Measurements from ENCODE around the gene TBC1D17. TPM values are rescaled to one million over a fixed set of nuclear protein-coding genes. Genes with fewer than 3 reads are reported as not detected.
A peak's percentile ranks its signal among the peaks of the same experiment; 100 is the strongest.

The TBC1D17 gene
- total and polyA plus RNA-seq, 2 of the 13 experiments (the other 11 are each of a cell fraction or from before 2014, with no cell fraction given), result 9.7 to 16.9 TPM

DNA sequence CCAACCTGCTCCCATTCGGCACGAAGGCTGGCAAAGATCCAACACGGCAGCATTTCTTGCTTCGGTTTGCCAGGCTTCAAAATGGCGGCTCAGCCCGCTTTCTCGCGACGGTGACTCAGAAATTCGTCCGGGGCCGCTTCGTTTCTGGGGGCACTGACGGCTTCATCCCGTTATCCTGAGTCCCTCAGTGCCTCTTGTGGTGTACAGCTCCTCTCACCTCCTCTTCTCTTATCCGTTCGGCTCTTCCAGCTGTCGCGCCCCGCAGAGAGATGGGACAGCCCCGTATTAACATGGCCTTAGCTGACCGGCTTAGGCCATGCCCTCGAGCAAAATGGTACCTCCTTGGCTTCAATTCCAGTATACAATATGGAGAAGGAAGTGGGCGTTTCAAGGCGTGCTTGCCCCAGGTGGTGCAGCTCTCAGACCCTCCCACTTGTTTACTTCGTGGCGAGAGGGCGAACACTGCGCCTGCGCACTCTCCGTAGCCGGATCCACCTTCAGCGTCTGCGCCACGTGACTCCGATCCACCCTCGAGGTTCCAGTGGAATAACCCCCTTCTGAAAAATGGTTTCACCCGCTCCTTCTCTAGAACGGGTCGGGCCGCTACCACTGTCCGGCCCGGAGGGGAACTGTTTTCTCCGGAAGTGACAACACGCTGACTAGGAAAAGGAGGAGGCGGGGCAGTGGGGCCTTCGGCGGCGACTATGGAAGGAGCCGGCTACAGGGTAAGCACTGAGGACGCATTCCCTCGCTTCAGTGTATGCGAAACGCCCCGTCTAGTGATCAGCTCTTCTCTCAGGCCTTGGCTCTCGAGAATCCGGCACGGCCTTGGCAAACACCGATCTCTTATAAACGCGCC is at the start of gene TBC1D17, which contains the start of gene AKT1S1 (continued):
- TF ChIP-seq, protein P1, sequence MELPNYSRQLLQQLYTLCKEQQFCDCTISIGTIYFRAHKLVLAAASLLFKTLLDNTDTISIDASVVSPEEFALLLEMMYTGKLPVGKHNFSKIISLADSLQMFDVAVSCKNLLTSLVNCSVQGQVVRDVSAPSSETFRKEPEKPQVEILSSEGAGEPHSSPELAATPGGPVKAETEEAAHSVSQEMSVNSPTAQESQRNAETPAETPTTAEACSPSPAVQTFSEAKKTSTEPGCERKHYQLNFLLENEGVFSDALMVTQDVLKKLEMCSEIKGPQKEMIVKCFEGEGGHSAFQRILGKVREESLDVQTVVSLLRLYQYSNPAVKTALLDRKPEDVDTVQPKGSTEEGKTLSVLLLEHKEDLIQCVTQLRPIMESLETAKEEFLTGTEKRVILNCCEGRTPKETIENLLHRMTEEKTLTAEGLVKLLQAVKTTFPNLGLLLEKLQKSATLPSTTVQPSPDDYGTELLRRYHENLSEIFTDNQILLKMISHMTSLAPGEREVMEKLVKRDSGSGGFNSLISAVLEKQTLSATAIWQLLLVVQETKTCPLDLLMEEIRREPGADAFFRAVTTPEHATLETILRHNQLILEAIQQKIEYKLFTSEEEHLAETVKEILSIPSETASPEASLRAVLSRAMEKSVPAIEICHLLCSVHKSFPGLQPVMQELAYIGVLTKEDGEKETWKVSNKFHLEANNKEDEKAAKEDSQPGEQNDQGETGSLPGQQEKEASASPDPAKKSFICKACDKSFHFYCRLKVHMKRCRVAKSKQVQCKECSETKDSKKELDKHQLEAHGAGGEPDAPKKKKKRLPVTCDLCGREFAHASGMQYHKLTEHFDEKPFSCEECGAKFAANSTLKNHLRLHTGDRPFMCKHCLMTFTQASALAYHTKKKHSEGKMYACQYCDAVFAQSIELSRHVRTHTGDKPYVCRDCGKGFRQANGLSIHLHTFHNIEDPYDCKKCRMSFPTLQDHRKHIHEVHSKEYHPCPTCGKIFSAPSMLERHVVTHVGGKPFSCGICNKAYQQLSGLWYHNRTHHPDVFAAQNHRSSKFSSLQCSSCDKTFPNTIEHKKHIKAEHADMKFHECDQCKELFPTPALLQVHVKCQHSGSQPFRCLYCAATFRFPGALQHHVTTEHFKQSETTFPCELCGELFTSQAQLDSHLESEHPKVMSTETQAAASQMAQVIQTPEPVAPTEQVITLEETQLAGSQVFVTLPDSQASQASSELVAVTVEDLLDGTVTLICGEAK (IDR thresholded peaks at IDR 0.05), result no peak; the same call in 1 of the 2 replicates
- TF ChIP-seq, protein P1 (CRISPR knock-in tag; IDR thresholded peaks at IDR 0.05), result peak; percentile 63; the same call in 1 of the 2 replicates
- TF ChIP-seq NFYB (CRISPR knock-in tag; IDR thresholded peaks at IDR 0.05), result peak; percentile 39; the same call in 1 of the 2 replicates
- no peak for TF ChIP-seq ZNF367 (CRISPR knock-in tag; IDR thresholded peaks at IDR 0.05; ENCODE audit: borderline replicate concordance)
- TF ChIP-seq, protein P2, sequence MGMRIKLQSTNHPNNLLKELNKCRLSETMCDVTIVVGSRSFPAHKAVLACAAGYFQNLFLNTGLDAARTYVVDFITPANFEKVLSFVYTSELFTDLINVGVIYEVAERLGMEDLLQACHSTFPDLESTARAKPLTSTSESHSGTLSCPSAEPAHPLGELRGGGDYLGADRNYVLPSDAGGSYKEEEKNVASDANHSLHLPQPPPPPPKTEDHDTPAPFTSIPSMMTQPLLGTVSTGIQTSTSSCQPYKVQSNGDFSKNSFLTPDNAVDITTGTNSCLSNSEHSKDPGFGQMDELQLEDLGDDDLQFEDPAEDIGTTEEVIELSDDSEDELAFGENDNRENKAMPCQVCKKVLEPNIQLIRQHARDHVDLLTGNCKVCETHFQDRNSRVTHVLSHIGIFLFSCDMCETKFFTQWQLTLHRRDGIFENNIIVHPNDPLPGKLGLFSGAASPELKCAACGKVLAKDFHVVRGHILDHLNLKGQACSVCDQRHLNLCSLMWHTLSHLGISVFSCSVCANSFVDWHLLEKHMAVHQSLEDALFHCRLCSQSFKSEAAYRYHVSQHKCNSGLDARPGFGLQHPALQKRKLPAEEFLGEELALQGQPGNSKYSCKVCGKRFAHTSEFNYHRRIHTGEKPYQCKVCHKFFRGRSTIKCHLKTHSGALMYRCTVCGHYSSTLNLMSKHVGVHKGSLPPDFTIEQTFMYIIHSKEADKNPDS (CRISPR knock-in tag; IDR thresholded peaks at IDR 0.05), result no peak
- no peak; the same call in 1 of the 2 replicates for TF ChIP-seq ZNF83 (CRISPR knock-in tag; IDR thresholded peaks at IDR 0.05; ENCODE audit: borderline replicate concordance)
- no peak for TF ChIP-seq ZNF768 (CRISPR knock-in tag; IDR thresholded peaks at IDR 0.05)
- no peak for TF ChIP-seq MLLT10 (CRISPR knock-in tag; IDR thresholded peaks at IDR 0.05)
- 0 out of 2 replicates have a peak, but pooled peaks have one; percentile 6 for TF ChIP-seq CEBPG (CRISPR knock-in tag; IDR thresholded peaks at IDR 0.05)
- TF ChIP-seq HNRNPL (IDR thresholded peaks at IDR 0.05; ENCODE audit: low read depth, low read length), result no peak
- TF ChIP-seq, protein P3, sequence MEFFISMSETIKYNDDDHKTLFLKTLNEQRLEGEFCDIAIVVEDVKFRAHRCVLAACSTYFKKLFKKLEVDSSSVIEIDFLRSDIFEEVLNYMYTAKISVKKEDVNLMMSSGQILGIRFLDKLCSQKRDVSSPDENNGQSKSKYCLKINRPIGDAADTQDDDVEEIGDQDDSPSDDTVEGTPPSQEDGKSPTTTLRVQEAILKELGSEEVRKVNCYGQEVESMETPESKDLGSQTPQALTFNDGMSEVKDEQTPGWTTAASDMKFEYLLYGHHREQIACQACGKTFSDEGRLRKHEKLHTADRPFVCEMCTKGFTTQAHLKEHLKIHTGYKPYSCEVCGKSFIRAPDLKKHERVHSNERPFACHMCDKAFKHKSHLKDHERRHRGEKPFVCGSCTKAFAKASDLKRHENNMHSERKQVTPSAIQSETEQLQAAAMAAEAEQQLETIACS (CRISPR knock-in tag; IDR thresholded peaks at IDR 0.05), result no peak
- TF ChIP-seq HNF4G (IDR thresholded peaks at IDR 0.05; ENCODE audit: borderline replicate concordance, low read depth, low read length), result no peak
- no peak for TF ChIP-seq HNF4G (CRISPR knock-in tag; IDR thresholded peaks at IDR 0.05; ENCODE audit: borderline replicate concordance, low read depth)
- TF ChIP-seq, protein P4, sequence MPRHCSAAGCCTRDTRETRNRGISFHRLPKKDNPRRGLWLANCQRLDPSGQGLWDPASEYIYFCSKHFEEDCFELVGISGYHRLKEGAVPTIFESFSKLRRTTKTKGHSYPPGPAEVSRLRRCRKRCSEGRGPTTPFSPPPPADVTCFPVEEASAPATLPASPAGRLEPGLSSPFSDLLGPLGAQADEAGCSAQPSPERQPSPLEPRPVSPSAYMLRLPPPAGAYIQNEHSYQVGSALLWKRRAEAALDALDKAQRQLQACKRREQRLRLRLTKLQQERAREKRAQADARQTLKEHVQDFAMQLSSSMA (CRISPR knock-in tag; IDR thresholded peaks at IDR 0.05), result no peak
- no peak for TF ChIP-seq HNRNPK (IDR thresholded peaks at IDR 0.05; ENCODE audit: low read depth, low read length, poor library complexity, severe bottlenecking)
- 0 out of 2 replicates have a peak, but pooled peaks have one; percentile 13 for TF ChIP-seq ZSCAN25 (CRISPR knock-in tag; IDR thresholded peaks at IDR 0.05)
